ENCODE results near the gene BTBD9.

DNA sequence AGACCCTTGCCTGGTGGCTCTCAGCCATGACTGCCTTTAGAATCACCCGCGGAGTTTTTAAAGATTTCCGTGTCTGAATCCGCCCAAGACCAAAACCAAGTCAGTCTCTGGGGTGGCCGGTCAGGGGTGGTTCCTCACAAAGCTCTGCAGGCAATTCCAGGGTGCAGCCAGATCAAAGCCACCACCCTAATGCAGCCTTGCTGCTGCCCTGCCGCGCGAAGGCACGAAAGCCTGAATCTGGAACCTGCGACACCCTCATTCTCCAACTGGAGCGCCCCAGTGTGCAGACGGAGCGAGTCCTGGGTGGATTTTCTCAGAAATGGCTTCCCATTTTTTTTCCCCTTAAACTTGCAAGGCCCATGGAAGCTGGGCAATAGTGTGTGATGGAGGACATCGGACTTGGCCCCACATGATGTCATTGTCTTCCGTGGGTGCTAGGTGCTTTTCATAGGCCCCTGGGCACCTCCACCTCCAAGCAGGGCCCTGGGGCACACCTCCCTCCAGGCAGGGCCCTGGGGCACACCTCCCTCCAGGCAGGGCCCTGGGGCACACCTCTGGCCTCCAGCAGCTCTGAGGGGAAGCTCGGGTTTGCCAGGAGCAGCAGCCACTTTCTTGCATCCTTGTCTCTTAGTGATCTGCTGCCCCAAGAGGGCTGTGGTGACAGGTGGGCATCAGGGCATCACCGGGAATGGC, 477.1 kb downstream of the BTBD9 start:
- TF ChIP-seq POLR2A (IDR thresholded peaks at IDR 0.05; ENCODE audit: low read length): no peak
- TF ChIP-seq GATA1 (IDR thresholded peaks at IDR 0.05; ENCODE audit: low read depth, low read length): no peak

Data from erythroblast (primary cell).